Inflammatory macrophage (primary cell): ENCODE measurements around the gene C19orf73.

ENCODE experiments used
- DNase-seq, 2 donors: peaks; one replicate each; pipeline ENCODE4 v3.0.0-alpha.2; 2020 to 2022

Gene C19orf73

DNA sequence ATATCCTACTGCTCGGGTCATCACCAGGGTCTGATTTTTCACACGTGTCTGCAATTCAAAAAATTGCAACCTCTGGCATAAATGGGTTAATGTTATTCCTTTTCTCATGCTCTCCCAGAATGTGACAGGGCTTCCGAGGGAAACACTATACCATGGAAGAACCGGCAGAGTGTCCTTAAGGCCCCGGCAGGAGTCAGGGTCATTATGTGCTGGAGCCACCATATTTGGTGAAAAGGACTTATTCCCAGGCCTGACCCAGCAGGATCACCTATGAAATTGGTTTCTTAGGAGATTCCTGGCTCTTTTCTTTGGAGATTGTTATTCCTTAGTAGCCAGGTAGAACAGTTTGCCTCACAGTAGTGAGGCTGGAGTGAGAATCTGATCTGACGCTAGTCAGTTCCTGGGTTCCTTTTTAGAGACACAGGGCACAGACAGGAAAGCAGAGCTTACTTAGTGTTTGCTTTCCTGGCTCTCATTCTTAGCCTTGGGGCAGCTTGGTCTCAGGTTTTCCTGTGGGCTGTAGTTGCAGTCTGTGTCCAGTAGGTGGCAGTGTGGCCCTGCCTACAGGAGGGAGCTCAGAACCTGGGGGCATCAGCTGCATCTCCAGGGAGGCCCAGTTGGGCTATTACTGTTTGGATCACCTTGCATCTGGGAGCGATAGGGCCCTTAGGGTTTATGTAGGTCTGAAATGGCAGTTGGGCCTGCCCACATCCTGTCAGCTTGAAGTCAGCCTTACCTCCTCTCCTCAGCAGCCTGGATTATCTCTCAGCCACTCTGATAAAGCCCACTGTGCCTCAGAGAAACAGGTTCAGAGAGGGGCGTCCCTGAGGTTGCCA is 21.3 kb downstream of the C19orf73 start:
- peak; percentile 74 to 79 for DNase-seq

DNA sequence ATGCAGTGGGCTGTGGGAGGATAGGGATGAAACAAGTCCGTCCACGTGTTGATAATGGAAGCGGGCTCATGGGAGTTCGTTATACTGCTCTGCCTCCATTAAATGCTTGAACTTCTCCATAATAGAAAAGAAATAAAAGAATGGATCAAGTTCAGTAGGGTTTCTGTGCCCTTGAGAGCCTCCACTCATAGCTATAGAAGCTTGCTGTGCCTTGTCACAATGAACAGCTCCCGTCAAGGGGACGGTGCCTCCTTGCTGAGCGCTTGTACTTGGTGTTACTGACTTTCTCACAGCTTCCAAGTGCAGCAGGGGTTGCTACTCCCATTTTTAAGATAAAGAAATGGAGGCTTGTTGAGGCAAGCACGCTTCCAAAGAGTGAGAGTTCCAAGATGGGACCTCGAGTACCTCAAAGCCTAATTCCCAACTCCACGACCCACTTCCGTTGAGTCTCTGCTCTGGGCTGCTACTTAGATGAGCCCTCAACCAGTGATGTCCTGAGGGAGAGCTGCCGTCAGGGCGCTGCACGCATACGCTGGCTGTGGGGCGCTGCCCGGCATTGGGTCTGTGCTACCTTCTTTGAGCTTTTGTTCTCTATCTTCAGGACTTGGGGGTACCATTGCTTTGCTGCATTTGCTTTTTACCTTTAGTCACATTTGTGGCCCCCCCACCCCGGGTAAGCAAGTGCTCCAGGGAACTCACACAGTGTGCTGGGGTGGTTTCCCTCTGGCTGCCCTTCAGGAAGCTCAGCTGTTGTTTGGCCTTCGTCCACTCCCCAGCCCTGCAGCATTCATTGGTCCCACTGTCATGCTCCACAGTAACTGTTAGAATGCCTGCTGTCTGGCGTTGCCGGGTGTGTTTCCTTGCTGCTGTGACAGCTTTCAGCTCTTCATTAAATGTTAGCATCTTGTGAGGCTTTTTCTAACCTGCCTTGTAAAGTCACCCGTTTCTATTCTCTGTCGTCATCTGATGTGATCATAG is 24.1 kb downstream of the C19orf73 start:
- no peak for DNase-seq

DNA sequence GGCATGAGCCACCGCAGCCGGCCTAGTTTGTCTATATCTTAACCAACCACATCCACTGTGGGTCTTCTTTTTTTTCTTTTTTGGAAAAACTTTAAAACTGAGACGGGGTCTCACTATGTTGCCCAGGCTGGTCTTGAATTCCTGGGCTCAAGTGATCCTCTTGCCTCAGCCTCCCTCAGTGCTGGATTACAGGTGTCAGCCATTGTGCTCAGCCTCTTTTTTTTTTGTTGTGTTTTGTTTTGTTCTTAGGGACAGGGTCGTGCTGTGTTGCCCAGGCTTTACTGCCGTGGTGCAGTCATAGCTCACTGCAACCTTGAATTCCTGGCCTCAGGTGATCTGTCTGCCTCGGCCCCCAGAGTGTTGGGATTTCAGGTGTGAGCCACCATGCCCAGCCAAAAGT is 26.3 kb downstream of the C19orf73 start:
- DNase-seq: no peak

DNA sequence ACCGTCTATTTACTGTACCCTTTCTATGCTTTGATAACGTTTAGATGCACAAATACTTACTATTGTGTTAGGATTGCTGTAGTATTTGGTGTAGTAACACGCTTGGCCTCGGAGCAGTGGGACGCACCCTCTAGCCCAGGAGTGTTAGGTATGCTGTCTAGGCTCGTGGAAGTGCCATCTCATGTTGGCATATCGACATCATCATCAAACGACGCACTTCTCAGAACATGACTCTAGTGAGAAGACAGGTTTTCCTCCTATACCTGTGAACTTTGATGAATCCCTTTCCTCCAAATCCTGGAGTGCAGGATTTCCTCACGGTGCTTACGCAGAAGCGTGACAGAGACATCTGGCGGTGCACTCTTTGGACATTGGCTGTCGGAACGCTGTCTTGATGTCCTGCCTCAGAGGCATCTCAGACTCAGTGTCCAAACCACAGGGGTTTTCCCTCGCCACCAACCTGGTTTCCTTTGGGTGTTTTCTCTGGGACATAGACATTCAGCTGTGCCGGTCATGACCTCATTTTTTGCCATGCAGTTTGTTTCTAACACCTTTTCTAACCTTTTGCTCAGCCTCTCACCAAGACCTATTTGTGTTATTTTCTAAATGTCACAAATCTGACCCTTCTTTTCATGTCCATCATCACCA is 27.4 kb downstream of the C19orf73 start:
- DNase-seq: no peak

DNA sequence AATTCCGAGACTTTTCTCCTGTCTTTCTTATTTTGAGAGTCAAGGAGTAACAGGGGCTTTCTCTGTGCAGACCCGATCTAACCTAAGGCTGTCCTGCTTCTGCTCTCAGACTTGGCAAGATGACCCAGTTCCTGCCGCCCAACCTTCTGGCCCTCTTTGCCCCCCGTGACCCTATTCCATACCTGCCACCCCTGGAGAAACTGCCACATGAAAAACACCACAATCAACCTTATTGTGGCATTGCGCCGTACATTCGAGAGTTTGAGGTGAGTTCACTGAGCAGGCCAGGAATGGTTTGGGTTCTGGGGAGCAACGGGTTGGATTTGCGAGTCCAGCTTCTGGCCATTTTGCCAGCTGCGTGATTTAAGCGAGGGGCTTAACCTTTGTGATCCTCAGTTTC is 32.6 kb downstream of the C19orf73 start:
- DNase-seq: no peak

DNA sequence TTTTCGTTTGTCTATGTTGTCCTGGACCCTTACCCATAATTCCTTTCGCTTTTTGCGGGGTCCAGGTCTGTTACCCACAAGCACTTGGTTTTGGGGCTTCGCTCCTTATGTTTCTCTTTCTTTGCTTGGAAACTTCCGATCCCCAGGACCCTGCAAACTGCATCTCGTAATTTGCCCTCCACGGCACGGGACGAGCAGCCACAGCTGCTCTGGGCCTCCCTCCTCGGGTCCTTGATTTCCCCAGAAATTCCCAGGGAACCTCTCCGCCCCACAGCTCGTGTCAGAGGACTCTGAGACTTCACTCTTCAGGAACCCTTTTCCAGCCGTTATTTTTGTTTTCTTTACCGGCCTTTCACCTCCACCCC is 33.1 kb downstream of the C19orf73 start:
- no peak for DNase-seq

DNA sequence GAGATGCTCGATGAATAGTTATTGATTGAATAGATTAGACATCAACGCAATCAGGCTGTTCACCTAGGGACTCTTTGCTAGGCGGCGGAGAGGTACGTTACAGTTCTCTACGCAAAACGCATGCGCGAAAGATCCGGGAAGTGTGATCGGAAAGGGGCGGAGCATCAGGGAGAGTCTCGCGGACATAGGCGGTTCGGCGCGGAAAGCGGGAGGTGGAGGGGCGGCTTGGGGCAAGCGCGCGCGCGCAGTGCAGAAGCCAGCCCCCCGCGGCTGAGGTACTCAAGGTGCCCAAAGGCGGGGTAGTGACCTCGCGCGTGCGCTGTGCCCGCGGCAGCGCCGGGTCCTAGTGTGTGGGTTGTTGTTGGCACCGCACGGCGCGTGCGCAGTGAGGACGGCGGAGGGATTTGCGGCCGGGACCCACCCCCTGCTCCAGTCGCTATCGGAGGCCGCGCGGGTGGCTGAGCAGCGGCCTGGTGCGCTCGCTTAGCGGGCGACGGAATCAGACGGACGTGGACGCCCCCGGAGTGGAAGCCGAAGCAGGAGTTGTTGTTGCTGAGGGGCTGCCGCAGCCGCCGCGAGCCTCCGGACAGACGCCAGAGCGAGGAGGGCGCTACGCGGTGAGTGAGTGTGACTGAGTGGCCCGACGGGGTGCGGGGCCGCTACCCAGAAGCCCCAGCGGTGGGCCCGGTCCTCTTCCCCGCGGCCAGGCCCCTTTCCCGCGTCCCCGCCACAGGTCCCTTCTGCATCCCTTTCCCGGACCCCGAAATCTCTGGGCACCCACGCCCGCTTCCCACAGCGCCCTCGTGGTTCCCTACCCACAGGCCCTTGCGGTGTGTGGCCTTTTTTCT is 33.7 kb downstream of the C19orf73 start, which contains the start of gene SNRNP70:
Gene SNRNP70 (plus strand): TSS at position 432 of the 848 bp plus-strand sequence. CDS start 964 bp downstream, outside the sequence.
- peak; percentile 99 to 100 for DNase-seq

DNA sequence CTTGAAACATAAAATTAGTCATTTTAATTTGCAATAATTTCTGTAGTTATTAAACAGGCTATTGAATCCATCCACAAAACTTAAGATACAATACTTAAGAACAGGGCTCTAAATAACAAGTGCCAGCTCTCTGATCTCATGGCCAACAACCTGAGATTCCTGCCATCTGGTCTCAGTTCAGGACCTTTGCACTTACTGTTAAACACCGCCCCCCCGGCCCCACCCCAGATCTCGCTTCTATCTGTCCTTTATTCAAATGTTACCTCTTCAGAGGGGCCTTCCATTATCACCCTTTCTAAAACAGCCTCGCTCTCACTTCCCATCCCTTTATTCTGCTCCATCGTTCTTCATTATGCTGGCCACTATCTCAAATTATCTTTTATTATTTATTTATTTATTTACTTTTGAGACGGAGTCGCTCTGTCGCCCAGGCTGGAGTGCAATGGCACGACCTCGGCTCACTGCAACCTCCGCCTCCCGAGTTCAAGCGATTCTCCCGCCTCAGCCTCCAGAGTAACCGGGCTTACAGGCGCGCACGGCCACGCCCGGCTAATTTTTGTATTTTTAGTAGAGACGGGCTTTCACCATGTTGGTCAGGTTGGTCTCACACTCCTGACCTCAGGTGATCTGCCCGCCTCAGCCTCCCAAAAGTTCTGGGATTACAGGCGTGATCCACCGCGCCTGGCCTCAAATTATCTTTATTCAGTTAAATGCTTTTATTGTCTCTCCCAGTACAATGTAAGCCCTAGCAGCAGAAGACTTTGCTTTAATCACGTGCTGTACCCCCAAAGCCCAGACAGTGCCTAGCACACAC is 34.5 kb downstream of the C19orf73 start:
- no peak for DNase-seq

DNA sequence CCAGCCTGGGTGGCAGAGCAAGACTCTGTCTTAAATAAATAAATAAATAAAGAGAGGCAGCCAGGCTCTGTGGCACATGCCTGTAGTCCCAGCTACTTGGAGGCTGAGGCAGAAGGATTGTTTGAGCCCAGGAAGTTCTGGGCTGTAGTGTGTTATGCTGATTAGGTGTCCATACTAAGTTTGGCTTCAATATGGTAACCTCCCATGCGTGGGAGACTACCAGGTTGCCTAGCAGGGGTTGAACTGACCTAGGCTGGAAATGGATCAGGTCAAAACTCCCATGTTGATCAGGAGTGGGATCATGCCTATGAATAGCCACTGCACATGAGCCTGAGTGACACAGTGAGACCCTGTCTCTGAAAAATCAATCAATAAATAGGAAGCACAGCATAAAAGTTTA is 37.7 kb downstream of the C19orf73 start:
- DNase-seq: no peak

DNA sequence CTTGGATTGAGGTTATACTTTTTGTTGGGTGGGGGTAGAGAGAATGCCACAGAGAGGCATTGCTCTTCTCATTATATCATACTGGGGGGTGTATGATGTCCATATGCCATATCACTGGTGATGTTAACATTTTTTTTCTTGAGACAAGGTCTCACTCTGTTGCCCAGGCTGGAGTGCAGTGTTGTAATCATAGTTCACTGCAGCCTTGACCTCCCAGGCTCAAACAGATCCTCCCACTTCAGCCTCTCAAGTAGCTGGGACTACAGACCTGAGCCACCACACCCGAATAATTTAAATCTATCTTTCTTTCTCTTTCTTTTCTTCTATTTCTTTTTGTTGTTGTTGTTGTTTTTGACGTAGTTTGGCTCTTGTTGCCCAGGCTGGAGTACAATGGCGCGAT is 38.6 kb downstream of the C19orf73 start:
- no peak for DNase-seq

DNA sequence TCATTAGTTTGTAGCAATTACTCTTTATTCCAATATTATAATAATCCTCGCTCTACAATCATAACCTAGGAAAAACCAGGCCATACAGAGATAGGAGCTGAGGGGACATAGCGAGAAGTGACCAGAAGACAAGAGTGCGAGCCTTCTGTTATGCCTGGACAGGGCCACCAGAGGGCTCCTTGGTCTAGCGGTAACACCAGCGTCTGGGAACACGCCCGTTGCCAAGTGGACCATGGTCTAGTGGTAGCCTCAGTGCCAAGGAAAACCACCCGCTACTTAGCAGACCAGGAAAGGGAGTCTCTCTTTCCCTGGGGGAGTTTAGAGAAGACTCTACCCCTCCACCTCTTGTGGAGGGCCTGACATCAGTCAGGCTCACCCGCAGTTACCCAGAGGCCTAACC is 44.1 kb downstream of the C19orf73 start:
- peak; percentile 28 to 53 for DNase-seq

DNA sequence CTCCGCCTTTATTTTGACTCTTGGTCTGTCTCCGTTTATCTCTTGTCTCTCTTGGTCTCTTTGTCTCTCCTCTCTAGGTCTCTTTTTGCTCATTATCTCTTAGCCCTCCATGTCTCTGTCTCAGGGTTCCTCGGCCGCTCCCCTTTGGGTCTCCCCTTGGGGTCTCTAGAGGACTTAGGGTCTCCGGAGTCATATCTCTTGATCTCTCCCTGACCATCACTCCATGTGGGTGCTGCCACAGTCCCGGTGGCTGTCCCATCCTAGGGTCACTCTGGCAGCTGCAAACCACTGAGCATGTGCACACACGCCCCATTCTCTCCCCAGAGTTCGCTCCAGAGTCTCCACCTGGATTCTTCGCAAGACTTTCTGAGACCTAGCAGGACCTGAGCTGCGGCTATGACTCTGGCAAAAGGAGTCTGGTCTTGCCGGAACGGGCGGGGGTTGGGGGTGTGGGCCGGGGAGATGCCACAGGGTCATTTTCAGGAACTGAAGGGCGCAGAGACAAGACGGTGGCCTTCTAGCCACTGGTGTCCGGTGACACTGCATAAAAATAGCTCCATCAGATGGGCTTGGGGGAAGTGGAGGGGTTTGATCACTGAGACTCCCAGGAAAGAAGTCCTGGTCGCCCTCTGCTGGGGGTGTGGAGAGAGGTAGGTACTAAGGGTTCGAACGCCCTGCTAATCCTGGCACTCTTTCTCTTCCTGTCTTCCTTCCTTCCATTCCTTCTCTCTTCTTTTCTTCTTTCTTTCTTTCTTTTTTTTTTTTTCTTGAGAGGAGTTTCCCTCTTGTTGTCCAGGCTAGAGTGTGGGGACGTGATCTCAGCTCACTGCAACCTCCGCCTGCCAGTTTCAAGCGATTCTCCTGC is 45.2 kb downstream of the C19orf73 start:
- peak; percentile 28 to 46 for DNase-seq

DNA sequence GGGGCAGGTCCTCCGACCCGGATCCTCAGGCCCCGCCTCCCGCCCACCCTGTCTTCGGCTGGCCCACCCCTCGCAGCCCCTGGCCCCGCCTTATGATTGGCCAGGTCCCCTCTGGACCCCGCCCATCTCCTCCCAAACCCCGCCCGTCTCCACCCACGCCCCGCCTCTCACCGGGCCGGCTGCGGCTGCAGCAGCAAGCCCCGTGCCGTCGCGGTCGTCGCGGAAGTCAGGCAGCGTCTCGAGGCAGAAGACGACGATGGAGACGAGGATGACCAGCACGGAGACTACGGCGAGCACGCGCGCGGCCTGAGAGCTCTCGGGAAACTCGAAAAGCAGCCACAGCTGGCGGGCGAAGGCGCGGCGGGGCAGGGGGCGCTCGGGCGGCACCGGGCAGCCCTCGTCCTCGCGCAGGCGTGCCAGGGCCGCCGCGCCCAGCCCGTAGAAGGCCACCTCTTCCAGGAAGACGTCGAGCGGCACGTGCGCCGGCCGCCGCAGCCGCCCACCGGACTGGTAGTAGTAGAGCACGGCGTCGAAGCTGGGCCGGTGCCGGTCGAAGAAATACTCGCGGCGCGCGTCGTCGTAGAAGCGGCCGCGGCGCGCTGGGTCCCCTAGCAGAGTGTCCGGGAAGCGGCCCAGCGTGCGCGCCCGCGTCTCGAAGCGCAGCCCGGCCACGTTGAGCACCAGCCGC is 46.9 kb downstream of the C19orf73 start:
- peak in 1 of 2 donors; percentile 25 for DNase-seq

DNA sequence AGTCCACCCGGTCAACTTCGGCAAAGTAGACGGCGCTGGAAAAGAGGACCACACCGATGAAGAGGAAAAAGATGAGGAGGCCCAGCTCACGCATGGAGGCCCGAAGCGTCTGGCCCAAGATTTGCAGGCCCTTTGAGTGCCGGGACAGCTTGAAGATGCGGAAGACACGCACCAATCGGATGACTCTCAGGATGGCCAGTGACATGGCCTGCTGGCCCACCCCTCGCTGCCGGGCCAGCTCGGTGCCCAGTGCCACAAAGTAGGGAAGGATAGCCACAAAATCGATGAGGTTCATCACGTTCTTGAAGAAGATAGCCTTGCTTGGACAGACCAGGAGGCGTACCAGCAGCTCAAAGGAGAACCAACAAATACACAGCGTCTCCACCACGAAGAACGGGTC is 48.5 kb downstream of the C19orf73 start:
- no peak for DNase-seq

DNA sequence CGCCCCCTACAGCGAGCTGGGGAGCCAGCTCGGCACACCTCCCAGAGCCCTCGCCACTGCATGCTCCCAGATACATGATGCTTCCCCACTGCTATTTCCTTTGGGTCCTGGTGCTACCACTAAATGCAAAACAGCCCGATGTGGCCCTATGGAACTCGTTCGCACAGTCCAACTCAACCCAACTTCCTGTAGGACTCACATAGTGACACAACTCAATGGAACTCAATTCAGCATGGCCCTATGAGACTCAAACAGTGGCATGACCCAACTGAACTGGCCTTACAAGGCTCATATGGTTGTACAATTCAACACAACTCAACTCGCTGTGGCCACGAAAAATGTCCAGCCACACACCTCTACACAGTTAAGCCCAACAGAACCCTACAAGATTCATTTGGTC is 49.9 kb downstream of the C19orf73 start:
- no peak for DNase-seq
